H9 (cell line): ENCODE data around the gene ATAT1. TPM values are rescaled to one million over a fixed set of nuclear protein-coding genes. Genes with fewer than 3 reads are reported as not detected.
A peak's percentile ranks its signal among the peaks of the same experiment; 100 is the strongest.

Source experiments
- DNase-seq: peaks from one replicate; pipeline ENCODE4 v3.0.0-alpha.2; 2017
- H2AFZ ChIP-seq: one replicate; pipeline ENCODE4 v1.6.1; 2013; ENCODE audit warnings: mild to moderate bottlenecking, low read length, control low read depth, moderate library complexity
- H2AK5ac ChIP-seq: 2 replicates; pipeline ENCODE4 v1.6.1; 2013; ENCODE audit warnings: low read length, control low read depth, mixed read lengths; ENCODE audit not compliant: insufficient read length
- H2BK120ac ChIP-seq: one replicate; pipeline ENCODE4 v1.6.1; 2013; ENCODE audit warnings: low read depth, mild to moderate bottlenecking, low read length, control low read depth, inconsistent platforms; ENCODE audit not compliant: poor library complexity, severe bottlenecking
- H2BK12ac ChIP-seq: 2 replicates; pipeline ENCODE4 v1.6.1; 2013; ENCODE audit warnings: low read length, control low read depth, mixed read lengths, low read depth; ENCODE audit not compliant: insufficient read length
- H2BK15ac ChIP-seq: 2 replicates; pipeline ENCODE4 v1.6.1; 2013; ENCODE audit warnings: low read depth, low read length, control low read depth
- H2BK20ac ChIP-seq: one replicate; pipeline ENCODE4 v1.6.1; 2013; ENCODE audit warnings: low read depth, mild to moderate bottlenecking, low read length, control low read depth, inconsistent platforms; ENCODE audit not compliant: poor library complexity, severe bottlenecking
- H2BK5ac ChIP-seq: 2 replicates; pipeline ENCODE4 v1.6.1; 2013; ENCODE audit warnings: low read length, control low read depth, mixed read lengths; ENCODE audit not compliant: insufficient read length
- H3K14ac ChIP-seq: 2 replicates; pipeline ENCODE4 v1.6.1; 2013; ENCODE audit warnings: low read length, control low read depth; ENCODE audit not compliant: insufficient read depth
- H3K18ac ChIP-seq: 2 replicates; pipeline ENCODE4 v1.6.1; 2013; ENCODE audit warnings: low read depth, mild to moderate bottlenecking, mixed read lengths, low read length, control low read depth; ENCODE audit not compliant: insufficient read length
- H3K23ac ChIP-seq: 2 replicates; pipeline ENCODE4 v1.6.1; 2013; ENCODE audit warnings: low read length, control low read depth, mixed read lengths, low read depth; ENCODE audit not compliant: insufficient read length
- H3K23me2 ChIP-seq: 2 replicates; pipeline ENCODE4 v1.6.1; 2013; ENCODE audit warnings: low read depth, mild to moderate bottlenecking, mixed read lengths, low read length, control low read depth; ENCODE audit not compliant: insufficient read length, poor library complexity, severe bottlenecking
- H3K27ac ChIP-seq: 2 replicates; pipeline ENCODE4 v1.5.1; 2013; ENCODE audit warnings: low read length, control low read depth, mixed read lengths, low read depth; ENCODE audit not compliant: insufficient read length
- H3K27me3 ChIP-seq: 2 replicates; pipeline ENCODE4 v1.6.1; 2013; ENCODE audit warnings: low read length, control low read depth, inconsistent platforms; ENCODE audit not compliant: insufficient read depth
- H3K4ac ChIP-seq: 2 replicates; pipeline ENCODE4 v1.6.1; 2013; ENCODE audit warnings: low read depth, mild to moderate bottlenecking, control low read depth, inconsistent platforms, low read length, moderate library complexity
- H3K4me1 ChIP-seq: 2 replicates; pipeline ENCODE4 v1.6.1; 2013; ENCODE audit warnings: low read length, control low read depth, inconsistent platforms; ENCODE audit not compliant: insufficient read depth
- H3K4me2 ChIP-seq: 2 replicates; pipeline ENCODE4 v1.6.1; 2013; ENCODE audit warnings: low read length, control low read depth, mixed read lengths; ENCODE audit not compliant: insufficient read length, insufficient read depth
- H3K56ac ChIP-seq: 2 replicates; pipeline ENCODE4 v1.6.1; 2013; ENCODE audit warnings: low read depth, mild to moderate bottlenecking, mixed read lengths, low read length, control low read depth; ENCODE audit not compliant: insufficient read length
- H3K79me1 ChIP-seq: 2 replicates; pipeline ENCODE4 v1.6.1; 2013; ENCODE audit warnings: low read depth, mild to moderate bottlenecking, moderate library complexity, low read length, control low read depth, inconsistent platforms; ENCODE audit not compliant: insufficient read depth, poor library complexity, severe bottlenecking
- H3K79me2 ChIP-seq: 2 replicates; pipeline ENCODE4 v1.6.1; 2013; ENCODE audit warnings: low read length, control low read depth, inconsistent platforms; ENCODE audit not compliant: insufficient read depth
- H3K9ac ChIP-seq: 2 replicates; pipeline ENCODE4 v1.6.1; 2013; ENCODE audit warnings: low read length, control low read depth, mixed read lengths; ENCODE audit not compliant: insufficient read length; ENCODE audit errors: extremely low read depth
- H3K9me3 ChIP-seq: one replicate; pipeline ENCODE4 v1.6.1; 2013; ENCODE audit warnings: low read depth, low read length, inconsistent platforms; ENCODE audit not compliant: control insufficient read depth
- H3T11ph ChIP-seq: one replicate; pipeline ENCODE4 v1.6.1; 2013; ENCODE audit warnings: mild to moderate bottlenecking, low read length, control low read depth, inconsistent platforms
- H4K20me1 ChIP-seq: one replicate; pipeline ENCODE4 v1.6.1; 2013; ENCODE audit not compliant: control insufficient read depth, insufficient read length, insufficient read depth
- H4K5ac ChIP-seq: 2 replicates; pipeline ENCODE4 v1.6.1; 2013; ENCODE audit warnings: low read depth, mild to moderate bottlenecking, mixed read lengths, low read length, control low read depth; ENCODE audit not compliant: insufficient read length
- H4K8ac ChIP-seq: replicated peaks from 2 replicates; pipeline ENCODE4 v1.6.1; 2013; ENCODE audit warnings: low read length, control low read depth, mixed read lengths, low read depth; ENCODE audit not compliant: insufficient read length
- H4K91ac ChIP-seq: 2 replicates; pipeline ENCODE4 v1.6.1; 2013; ENCODE audit warnings: low read depth, mild to moderate bottlenecking, moderate library complexity, mixed read lengths, low read length, control low read depth; ENCODE audit not compliant: insufficient read length
- H3K27ac Mint-ChIP-seq, 3 experiments: 2 replicates in 2 of 3; 3 replicates in 1 of 3; pipeline ENCODE4 v1.8.0; 2020 to 2021; ENCODE audit warnings: mixed read lengths in 3 of 3, mild to moderate bottlenecking in 1 of 3, moderate library complexity in 1 of 3
- H3K27me3 Mint-ChIP-seq: 2 replicates; pipeline ENCODE4 v1.8.0; 2021; ENCODE audit warnings: low read depth, mild to moderate bottlenecking, moderate library complexity, mixed read lengths
- H3K36me3 Mint-ChIP-seq, 3 experiments: 2 replicates in 2 of 3; 3 replicates in 1 of 3; pipeline ENCODE4 v1.8.0; 2020 to 2021; ENCODE audit warnings: low read depth in 3 of 3, mixed read lengths in 3 of 3; ENCODE audit not compliant: insufficient read depth in 1 of 3
- H3K4me1 Mint-ChIP-seq, 2 experiments: 2 replicates each; pipeline ENCODE4 v1.8.0; 2020; ENCODE audit warnings: mixed read lengths in 2 of 2
- H3K4me3 Mint-ChIP-seq, 2 experiments: 2 replicates in 1 of 2; 3 replicates in 1 of 2; pipeline ENCODE4 v1.8.0; 2020 to 2021; ENCODE audit warnings: mild to moderate bottlenecking in 2 of 2, mixed read lengths in 2 of 2, moderate library complexity in 1 of 2
- H3K9me3 Mint-ChIP-seq, 2 experiments: 2 replicates in 1 of 2; 3 replicates in 1 of 2; pipeline ENCODE4 v1.8.0; 2020; ENCODE audit warnings: mild to moderate bottlenecking in 2 of 2, mixed read lengths in 2 of 2, moderate library complexity in 1 of 2
- CTCF ChIP-seq: fragments of 200-600 bp; sonication (generic); conservative IDR thresholded peaks from 3 replicates; pipeline ENCODE4 v1.8.0; 2021; ENCODE audit warnings: antibody characterized with exemption, mild to moderate bottlenecking
- WGBS: extraction: QIAGEN DNeasy Blood & Tissue Kit; methylation state at CpG from one replicate; pipeline ENCODE4 v1.1.7; 2013; ENCODE audit warnings: missing lambda C conversion rate, low lambda C conversion rate, mixed read lengths; ENCODE audit not compliant: insufficient read length; ENCODE audit errors: extremely low coverage; 5-methylcytosine and 5-hydroxymethylcytosine counted together
- total RNA-seq: library from RNA; stranded (reverse); gene quantifications from 2 replicates; pipeline ENCODE4 v1.2.1, GENCODE V29; 2021

The ATAT1 gene
- total RNA-seq, 1 experiment from 2014 or later, result 20.1 TPM

GRCh38 chr6:30687659-30688431, 61.2 kb downstream of the ATAT1 start:
- peaks cover 9% of the 10 kb centered on the region; the same call in 1 of the 2 replicates for H3K4me1 ChIP-seq

More at GRCh38 chr6:30687659-30688431, 61.2 kb downstream of the ATAT1 start:
- Histone ChIP-seq H3K9me3 (no peaks in the 10 kb centered on the region), H4K5ac (no peak overlapping the region), H3K14ac (no peak overlapping the region), H2BK5ac (no peak overlapping the region), H3K23ac (no peak overlapping the region), H3K9ac (peak overlapping the region; percentile 35), H2BK15ac (no peak overlapping the region), H2BK120ac (no peak overlapping the region), H4K20me1 (no peaks in the 10 kb centered on the region), H2AFZ (no peak overlapping the region), H3K4me2 (peak overlapping the region; percentile 74), H4K8ac (no peak overlapping the region), H2BK20ac (no peak overlapping the region), H4K91ac (no peak overlapping the region), H3K79me1 (no peaks in the 10 kb centered on the region), H3K27ac (no peak overlapping the region), H3K79me2 (peaks cover 2% of the 10 kb centered on the region; the same call in 1 of the 2 replicates), H2AK5ac (no peak overlapping the region), H3K18ac (no peak overlapping the region), H3K4ac (no peak overlapping the region), H3K27me3 (no peaks in the 10 kb centered on the region), H3K23me2 (peaks cover 33% of the 10 kb centered on the region), H3T11ph (no peak overlapping the region), H2BK12ac (no peak overlapping the region), H3K56ac (no peak overlapping the region)
- Mint-ChIP-seq H3K27ac (peak overlapping the region; percentile 70 to 91 (median 80); a peak in 5 of 7 replicates), H3K4me1 (peaks cover 62 to 68% of the 10 kb centered on the region in 2 experiments), H3K36me3 (peaks cover 4 to 22% (median 15%) of the 10 kb centered on the region in 3 experiments; a peak in 5 of 7 replicates), H3K27me3 (peaks cover 3% of the 10 kb centered on the region; the same call in 1 of the 2 replicates), H3K4me3 (peak overlapping the region; percentile 86 to 88), H3K9me3 (no peaks in the 10 kb centered on the region)
- no CpG with 5 or more reads among the region's 22 CpGs for WGBS
- DNase-seq, result peak; percentile 53
- peak; percentile 10; the same call in 1 of the 3 replicates for TF ChIP-seq CTCF
